ENCODE results near the gene PDK2.
A peak's percentile ranks its signal among the peaks of the same experiment; 100 is the strongest.

PDK2 gene

DNA sequence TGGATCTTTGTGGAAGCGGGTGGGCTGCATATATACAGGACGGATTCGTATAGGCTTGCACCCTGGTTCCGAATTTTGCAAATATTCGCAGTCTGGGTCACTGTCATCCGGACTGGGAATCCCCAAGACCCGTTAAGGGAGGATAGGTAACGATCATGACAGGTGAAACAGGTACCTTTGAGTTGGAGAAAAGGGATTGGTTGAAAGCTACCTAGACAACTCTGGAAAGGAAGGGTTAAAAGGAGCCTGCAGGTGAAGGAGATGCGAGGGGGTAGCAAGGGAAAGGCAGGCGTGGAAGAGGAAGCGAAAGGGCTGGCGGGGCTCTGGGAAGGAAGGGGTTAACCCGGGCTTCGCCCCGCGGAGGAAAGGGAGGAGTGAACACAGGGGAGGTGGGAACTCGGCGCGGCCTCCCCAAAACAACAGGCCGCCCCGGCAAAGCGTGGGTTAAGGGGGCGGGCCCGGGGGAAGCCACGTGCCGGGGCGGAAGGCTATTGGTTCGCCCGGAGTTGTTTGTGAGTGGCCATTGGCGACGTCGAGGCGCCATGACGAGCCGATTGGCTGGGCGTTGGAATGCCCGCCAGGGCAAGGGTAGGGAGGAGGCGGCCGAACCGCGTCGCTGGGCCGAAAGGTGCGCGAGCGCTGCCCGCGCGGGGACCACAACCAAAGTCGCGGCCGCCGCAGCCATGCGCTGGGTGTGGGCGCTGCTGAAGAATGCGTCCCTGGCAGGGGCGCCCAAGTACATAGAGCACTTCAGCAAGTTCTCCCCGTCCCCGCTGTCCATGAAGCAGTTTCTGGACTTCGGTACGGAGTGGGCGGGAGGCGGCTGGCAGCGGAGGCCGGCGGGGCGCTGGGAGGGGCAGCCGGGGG, at the start of gene PDK2:
Gene PDK2, plus strand, starts transcription at position 599 of the 867 bp plus-strand sequence. Its CDS starts 85 bp downstream, at position 684.
- DNase-seq = peak; percentile 97

DNA sequence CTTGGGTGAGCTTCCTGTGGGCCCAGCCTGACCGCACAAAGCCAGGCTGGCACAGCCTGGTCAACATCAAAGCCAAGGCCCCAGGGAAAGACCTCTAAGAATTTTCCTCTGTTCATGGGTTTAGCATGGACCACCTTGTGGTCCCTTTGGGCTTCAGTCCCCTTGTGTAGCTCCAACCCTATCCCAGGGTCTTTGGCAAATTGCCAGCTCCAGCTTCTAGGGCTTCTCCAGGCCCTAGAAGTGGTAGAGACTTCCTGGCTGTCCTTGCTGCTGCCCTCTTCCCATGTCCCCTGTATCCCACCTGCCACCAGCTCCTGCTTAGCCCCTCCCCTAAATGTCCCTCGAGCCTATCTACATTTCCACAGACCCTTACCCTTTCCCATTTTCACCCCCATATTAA, 49.0 kb upstream of the PDK2 start:
- DNase-seq = no peak

DNA sequence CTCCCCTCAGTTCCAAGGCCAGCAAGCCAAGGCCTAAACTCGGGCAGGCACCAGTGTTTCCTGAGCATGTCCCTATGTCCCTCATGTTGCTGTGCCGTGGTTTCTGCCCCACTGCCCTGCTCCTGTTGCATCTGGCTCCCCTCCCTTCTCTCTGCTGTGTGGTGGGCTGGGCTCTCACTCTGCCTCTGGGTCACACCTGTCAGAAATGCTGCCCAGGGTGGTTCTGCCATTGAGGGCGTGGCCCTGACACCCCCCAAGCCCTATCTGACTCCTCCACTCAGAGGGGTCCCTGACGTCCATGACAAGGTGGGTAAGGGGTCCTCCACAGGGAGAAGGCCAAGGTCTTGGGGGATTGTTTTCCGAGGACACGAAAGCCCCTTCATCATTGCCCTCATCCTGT, 48.5 kb upstream of the PDK2 start:
- DNase-seq = no peak

DNA sequence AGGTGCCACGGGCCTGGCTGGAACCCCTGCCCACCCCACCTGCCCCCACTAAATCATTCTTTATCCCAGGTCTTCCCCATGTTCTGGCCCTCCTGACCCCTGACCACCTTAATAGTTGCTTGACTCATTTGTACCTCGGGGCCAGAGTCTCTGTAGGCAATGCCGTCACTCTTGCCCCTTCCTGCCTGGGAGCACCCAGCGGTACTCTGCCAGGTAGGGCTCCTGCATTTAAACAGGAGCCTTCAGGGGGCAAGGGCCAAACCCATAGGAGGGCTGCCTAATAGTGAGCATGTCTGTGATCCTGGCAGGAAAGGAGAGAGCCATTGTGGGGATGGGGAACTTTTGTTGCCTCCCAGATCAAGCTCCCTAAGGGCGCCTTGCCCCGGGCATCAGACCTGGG, 48.1 kb upstream of the PDK2 start:
- no peak for DNase-seq

DNA sequence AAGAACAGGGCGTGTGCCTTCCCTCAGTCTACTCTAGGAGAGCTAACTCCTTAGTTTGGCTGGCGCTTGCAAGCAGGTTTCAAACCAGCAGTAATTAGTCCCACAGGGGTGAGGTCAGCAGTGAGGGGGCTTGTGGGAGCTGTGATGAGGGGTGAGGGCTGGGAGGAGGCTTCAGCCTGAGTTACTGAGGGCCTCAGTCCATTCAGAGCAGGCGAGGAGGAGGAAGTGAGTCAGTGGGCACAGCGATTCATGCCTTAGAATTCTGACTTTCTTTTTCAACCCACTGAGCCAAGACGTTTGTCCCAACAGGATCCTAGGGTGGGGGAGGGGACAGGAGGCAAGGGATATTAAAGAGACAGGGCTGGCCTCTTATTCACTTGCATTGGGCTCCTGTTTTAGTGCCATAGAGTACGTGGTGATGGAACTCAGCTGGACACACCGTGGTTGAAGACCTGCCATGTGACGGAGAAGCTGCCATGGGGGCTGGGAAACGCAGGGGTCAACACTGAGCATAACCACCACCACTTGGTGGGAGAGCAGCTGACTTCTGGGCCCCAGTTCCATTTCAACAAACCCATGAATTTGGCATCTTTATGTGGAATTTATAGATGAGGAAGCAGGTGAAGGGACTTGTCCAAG, 47.5 kb upstream of the PDK2 start:
- no peak for DNase-seq

DNA sequence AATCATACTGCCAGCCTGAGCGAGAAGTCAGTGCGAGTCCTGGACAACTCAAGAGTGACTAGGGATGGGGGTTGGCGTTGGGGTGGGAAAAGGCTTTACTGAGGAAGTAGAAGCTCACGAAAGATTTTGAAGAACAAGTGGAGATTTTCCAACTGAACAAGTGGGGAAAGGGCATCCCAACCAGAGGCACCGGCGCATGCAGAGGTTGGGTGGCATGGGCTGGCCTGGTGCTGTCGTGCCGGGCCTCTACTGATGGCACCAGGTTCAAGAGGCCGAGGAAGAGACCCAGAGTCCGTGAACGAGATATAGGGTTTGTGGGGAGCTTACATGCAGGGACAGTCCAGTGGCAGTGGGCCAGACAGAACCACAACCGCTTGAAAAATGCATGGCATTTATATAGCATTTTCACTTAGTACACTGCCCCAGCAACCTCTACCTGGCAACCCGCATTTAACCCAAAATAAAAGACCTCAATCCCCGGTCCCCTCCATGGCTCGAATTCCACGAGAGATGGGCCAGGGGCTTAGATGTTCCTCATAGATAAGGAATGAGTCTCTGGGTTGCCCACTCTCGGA, 46.9 kb upstream of the PDK2 start:
- no peak for DNase-seq

DNA sequence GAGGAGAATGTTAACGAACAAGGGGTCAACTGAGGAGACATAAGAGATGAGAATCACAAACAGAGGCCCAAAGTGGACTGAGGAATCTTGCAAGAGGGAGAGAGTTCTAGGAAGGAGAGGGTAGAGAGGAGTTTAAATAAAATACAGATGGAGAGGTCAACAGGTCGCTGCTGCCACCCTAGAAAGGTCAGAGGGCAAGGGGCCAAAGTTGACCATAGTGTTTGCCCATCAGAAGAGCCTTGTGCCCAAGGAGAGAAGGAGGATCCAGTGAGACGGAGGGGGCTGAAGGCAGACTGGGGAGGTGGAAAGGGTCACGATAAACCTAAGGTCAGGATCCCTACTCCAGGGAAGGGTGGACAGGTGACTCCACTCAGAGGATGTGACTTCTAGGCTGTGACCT, 46.2 kb upstream of the PDK2 start:
- no peak for DNase-seq

DNA sequence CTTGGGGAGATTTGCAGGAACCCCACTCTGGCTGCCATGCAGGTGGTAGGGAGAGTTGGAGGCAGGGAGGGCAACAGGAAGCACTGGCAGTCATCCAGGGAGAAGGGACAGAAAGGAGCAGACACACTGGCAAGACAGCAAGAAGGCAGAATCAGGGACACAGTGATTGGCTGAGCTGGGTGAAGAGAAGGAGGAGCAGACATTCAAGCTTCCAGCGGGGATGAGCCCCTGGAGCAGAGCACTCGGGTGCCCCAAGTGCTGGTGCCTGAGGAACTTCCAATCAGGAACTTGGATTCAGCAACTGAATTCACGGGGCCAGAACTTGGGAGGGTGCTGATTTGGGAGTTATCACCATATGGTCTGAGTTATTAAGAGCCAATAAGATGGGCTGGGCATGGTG, 45.5 kb upstream of the PDK2 start:
- DNase-seq = no peak

DNA sequence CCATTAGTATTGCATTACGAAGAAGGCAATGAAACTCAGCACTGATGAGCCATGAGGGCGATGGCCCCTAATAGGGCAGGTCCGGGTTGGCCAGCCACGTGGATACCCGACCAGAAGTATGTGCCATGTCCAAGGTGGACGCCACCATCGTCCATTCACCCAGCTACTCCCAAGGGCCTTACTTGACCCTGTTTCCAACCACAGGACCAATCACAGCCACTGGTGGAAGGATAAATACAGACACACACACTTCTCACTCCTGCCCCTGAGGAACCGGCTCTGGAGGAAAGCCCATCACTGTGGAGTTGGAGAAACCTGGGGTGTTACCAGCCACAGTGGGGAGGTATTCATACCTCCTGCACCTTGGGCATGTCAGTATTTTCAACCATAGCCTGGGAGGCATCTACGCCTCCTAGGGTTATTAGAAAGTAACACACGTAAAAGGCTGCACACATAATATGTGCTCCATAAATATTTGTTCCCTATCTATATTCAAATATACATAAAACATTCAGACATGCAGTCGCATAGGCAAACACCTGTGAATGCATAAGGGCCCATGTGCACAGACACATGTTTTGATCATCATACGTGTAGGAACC, 44.6 kb upstream of the PDK2 start:
- no peak for DNase-seq

DNA sequence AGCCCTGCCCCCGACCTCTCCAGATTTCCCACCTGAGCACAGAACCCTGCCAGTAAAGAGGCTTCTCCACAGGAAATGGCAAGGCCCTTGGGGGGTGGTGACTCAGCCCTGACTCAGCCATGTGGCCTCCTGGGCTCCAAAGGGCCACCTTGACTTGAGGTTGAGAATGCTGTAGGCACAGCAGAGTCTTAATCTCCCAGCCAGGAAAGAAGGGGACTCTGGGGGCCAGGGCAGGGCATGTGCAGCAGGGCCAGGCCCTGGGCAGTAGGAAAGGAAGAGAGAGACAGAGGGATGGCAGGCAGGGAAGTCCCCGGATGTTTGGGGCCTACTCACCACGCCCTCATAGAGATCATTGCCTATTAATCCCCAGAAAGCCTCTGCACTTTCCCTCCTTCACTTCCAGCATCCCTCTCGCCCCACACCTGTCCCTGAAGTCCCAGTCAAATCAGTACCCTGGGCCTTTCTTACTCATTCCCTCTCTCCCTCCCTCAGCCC, 44.0 kb upstream of the PDK2 start:
- DNase-seq = peak; percentile 68

DNA sequence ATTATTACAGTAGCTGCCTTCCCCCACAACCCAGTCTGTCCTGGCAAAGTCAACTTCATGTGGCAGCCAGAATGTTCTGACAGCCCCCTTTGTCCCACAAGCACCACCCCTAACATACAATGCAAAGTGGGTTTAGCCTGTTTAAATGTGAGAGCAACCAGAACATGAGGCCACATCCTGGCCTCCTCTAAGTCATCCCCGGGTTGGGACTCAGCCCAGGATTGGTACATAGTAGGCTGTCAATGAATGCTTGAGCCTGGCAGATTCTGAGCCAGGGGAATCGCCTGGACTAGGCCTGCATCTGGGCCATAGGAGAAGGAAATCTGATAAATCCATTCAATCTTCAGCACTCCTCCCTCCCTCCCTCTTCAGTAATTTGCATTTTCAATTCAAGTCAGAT, 43.5 kb upstream of the PDK2 start:
- no peak for DNase-seq

DNA sequence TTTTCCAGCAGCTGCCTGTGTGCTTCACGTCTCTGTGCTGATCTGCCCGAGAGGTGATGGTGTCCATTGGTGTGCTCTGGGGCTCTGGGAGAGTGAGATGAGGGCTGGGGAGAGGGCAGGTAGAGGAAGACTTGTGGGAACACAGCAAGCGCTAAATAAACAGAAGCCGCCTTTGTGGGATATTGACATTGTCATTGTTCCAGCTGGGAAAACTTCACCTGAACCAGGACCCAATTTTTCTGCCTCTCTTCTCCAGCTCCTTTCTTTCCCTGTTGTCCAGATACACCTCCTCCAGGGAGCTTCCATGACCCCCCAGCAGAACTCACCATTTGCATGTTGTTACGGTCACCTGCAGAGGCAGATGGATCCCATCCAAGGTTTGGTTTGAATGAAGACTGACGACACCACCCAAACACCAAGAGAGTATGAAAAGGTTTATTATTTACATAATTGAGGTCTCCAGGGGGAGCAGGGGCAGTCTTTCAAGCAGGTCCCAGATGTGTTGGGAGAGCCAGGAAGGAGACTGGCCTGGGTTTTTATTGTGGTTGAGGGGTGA, 42.8 kb upstream of the PDK2 start:
- no peak for DNase-seq

DNA sequence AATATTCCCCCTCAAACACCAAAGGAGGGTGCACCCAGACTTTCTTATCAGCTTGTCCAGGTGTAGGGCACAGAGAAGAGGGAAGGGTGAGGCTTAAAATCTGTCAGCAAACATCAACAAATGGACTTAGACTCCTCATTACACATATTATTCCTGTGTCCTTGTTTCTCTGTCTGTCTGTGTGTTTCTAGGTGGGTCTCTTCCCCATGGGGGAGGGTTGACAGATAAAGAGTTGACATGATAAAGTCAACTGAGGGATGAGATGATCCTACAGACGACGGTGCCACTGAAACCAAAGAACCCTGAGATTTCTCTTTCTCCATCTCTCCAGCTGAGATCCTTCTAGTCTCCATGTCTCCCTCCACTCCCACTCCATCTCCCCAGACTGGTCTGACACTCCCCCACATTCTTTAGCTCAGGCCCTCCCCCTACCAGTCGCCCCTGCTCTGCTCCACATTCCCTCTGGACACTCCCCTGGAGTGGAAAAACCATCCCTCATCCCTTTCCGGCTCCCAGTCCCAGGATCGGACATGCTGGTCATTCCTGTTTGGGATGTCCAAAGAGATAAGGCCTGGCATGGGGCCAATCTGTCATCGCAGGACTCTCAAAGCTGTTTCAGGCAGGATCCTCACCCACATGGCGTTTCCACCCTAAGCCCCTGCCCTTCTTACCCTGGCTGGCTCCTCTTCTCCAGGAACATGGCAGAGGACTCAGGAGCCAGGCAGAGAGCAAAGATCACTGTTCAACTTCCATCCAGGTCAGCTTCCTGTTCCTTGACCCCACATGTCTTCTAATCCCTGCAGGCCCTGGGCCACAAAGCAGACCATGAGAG, 42.1 kb upstream of the PDK2 start:
- no peak for DNase-seq

DNA sequence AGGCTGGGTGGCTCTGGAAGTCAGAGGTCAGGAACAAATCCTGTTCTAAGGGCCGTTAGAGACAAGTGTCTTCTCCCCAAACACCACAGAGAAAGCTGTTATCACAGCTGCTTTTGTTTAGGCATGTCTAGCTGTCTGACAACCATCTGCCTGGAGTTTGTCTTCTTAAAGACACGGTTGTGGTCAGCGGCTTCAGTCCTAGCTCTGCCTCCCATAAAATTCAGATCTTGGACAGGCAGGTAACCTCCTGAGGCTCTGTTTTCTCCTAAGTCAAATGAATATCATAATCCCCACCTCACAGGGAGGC, 41.5 kb upstream of the PDK2 start:
- DNase-seq = no peak

DNA sequence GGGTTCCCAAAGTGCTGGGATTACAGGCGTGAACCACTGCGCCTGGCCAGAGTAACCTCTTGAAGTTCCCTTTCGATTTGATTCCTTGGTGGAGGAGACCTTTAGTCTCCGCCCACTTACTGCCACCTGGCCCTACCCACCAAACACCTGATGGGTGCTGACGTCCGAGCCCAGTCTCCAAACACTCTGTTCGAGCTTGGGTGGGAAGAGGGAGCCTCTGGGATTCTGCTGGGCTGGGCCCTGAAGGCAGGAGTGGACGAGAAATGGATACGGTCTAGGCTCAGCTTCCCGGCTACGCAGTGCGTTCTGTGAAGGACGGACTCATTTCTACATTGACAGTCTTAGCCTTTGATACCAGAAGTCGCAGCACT, 40.1 kb upstream of the PDK2 start:
- DNase-seq = peak; percentile 25

DNA sequence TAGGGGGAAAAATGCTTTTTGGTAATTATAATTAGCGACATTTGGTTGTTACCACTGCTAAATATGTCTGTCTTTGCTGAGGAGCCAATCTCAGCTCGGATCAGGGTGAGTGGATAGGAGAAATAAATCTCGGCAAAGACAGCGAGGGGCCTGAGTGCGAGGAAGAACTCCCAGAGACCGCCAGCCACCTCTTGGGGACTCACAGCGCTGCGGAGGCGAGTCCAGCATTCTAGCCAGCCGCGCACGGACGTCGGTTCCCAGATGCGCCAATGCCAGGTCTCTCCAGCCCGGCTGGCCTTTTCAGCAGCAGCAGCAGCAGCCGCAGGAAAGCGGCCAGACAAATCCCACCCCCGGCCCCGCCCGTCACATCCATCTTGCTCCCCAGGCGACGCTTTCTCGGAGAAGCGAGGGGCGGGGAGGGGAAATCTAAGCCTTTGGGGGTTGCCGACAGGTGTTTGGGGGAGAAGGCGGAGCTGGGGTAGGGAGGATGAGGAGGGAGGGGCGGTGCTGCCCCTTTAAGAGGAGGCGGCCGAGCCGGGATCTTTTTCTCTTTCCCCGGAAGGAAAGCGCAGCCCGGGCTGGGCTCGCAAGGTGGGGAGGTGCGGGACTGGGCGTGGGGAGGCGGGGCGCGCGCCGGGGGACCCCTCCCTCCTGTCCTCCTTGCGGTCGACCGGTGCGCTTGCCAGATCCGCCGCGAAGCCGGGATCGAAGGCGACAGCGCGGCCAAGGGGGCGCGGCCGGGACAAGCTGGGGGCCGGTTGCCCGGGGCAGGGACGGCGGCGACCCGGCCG, 39.5 kb upstream of the PDK2 start, which contains the start of gene ITGA3:
Gene ITGA3, plus strand, starts transcription at position 685 of the 791 bp plus-strand sequence. CDS start 330 bp downstream, outside the sequence.
- peak; percentile 70 for DNase-seq

DNA sequence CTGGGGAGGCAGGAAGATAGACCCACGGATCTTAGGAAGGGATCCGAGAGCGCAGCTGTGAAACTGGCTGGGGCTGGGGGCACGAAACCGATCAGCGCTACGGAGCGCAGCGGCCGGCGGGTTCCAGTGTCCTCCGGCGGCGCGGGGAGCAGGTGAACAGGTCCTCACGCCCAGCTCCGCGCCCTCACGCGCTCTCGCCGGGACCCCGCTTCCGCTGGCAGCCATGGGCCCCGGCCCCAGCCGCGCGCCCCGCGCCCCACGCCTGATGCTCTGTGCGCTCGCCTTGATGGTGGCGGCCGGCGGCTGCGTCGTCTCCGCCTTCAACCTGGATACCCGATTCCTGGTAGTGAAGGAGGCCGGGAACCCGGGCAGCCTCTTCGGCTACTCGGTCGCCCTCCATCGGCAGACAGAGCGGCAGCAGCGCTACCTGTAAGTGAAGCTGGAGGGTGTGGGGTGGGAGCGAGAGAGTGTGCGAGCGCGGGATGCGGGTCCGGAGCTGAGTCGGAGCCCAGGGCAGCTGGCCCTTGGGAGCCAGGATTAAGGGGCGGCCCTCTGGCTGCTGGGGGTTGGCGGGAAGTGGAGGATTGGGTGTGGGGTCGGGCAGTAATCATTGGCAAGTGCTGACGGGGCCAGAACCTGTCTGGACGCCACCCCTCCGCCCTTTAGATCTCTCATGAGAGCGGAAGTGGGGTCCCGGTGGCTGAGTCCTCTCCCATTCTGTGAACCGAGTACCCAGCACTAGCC, 38.8 kb upstream of the PDK2 start:
- DNase-seq = peak; percentile 70

DNA sequence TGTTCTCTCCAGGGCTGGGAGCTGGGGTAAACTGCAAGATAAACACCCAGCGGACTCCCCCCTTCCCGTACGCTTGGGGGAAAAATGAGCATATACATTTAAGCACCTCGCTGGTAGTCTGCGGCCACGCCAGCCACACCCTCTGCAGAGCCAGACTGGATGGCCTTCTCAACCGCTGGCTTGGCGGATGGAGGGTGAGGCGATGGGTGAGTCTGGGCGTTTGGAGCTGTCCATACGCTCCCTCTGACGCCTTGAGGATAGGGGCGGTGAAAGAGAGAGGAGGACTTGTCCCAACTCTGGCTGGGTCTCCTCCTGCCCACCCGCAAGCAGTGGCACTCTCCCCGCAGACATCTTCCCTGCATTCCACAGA, 38.2 kb upstream of the PDK2 start:
- no peak for DNase-seq

DNA sequence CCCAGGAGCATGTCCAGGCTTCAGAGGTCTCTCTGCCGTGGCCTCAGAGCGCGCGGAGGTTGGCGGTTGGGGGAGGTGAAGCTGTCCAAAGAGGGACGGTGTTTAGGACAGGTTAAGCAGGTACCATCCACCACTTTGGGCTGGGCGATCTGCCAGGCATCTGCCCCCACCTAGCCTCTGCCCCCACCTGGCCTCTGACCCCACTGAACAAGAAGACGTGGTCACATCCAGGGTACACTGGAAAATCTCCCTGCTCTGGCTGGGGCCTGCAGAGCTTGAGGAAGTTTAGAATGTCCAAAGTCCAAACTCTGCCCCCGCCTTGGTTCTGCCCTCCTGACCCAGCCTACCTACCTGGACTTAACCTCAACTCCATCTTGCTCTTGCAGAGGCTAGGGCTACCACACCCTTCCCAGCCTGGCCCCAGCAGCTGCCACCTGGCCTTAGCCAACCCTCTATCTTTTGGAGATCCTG, 37.6 kb upstream of the PDK2 start:
- no peak for DNase-seq

DNA sequence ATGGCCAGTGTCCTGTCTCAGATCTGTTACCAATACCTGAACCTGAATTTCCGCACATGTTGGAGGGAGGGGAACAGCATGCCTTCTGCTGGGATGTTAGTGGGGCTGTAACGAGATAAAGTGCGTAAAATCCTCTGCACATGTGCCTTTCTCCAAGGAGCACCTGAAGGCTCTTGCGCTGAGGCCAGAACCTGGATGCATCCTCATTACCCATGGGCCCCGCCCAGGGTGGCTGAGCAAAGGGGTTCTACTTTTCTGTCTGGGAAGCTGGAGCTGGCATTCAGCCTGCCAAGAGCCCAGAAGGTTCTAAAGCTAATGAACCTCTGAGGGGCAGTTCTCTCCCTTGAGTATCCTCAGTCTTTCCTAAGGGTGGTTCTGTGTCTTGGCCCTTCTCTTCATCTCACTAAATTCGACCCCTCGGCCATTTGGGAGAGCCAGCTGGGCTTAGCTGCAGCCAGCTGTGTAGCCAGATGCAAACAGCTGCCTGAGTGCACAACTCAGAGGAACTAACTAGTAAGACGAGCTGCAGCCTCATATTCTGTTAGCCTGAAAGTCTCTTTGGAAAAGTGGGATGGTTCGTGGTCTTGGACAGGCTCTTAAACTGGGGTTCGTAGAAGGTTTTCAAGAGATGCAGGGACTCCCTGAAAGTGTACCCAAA, 36.7 kb upstream of the PDK2 start:
- DNase-seq = no peak

All from activated naive CD4-positive, alpha-beta T cell treated with Interleukin-2 at 50 U/mL for 16 hours (primary cell).